Suprapubic skin (tissue), 4 donors: Measurements from ENCODE around the gene GPR85. TPM values are rescaled to one million over a fixed set of nuclear protein-coding genes. Genes with fewer than 3 reads are reported as not detected.

Experiments used
- DNase-seq, 2 donors: peaks; one replicate each; pipeline ENCODE4 v3.0.0-alpha.2; 2019; ENCODE audit warnings: low spot score in 2 of 2
- H3K27ac ChIP-seq: fragments of 200-600 bp; sonication (generic); one replicate; pipeline ENCODE4 v1.5.1; 2019
- H3K27me3 ChIP-seq: fragments of 200-600 bp; sonication (generic); one replicate; pipeline ENCODE4 v1.5.1; 2019
- H3K36me3 ChIP-seq: fragments of 200-600 bp; sonication (generic); one replicate; pipeline ENCODE4 v1.5.1; 2019
- H3K4me1 ChIP-seq: fragments of 200-600 bp; sonication (generic); one replicate; pipeline ENCODE4 v1.5.1; 2019
- H3K4me3 ChIP-seq: fragments of 200-600 bp; sonication (generic); one replicate; pipeline ENCODE4 v1.5.1; 2019; ENCODE audit warnings: mild to moderate bottlenecking
- H3K9me3 ChIP-seq: fragments of 200-600 bp; sonication (generic); one replicate; pipeline ENCODE4 v1.5.1; 2019
- CTCF ChIP-seq, 2 donors: fragments of 200-600 bp in 1 of 2; fragments of 450-650 bp in 1 of 2; sonication (generic) in 1 of 2; IDR thresholded peaks; one replicate each; pipeline ENCODE4 v1.5.1; 2016 to 2019; ENCODE audit warnings: antibody characterized with exemption in 2 of 2, mild to moderate bottlenecking in 1 of 2, moderate library complexity in 1 of 2
- EP300 ChIP-seq: sonication (generic); formaldehyde crosslinking; IDR thresholded peaks from one replicate; pipeline ENCODE4 v1.6.1; 2017; ENCODE audit warnings: antibody characterized with exemption
- POLR2A ChIP-seq, 2 donors: fragments of 450-650 bp; IDR thresholded peaks; one replicate each; pipeline ENCODE4 v1.6.1; 2017; ENCODE audit warnings: antibody characterized with exemption in 2 of 2, mild to moderate bottlenecking in 2 of 2, moderate library complexity in 2 of 2
- POLR2AphosphoS5 ChIP-seq, 3 donors: sonication (generic); formaldehyde crosslinking; IDR thresholded peaks; one replicate each; pipeline ENCODE4 v1.6.1; 2017; ENCODE audit warnings: antibody characterized with exemption in 3 of 3
- WGBS: methylation state at CpG from one replicate; pipeline ENCODE4 v1.1.5; 2018; 5-methylcytosine and 5-hydroxymethylcytosine counted together
- total RNA-seq, 4 donors: library from RNA; depleted of rRNA; stranded (reverse); fragments of >200 nt; gene quantifications; one replicate each; pipeline ENCODE4 v1.1.0, GENCODE V29; 2016

The GPR85 gene
- total RNA-seq, 4 donors from 2014 or later: 0.13 to 0.40 (median 0.17) TPM; not detected in 1

- no peak overlapping the region for H3K4me3 ChIP-seq
- no peak for DNase-seq
- no peaks in the 10 kb centered on the region for H3K9me3 ChIP-seq
- H3K27me3 ChIP-seq: no peaks in the 10 kb centered on the region
- 67% methylated on average over 1 of the region's 1 CpG for WGBS
- no peak overlapping the region for H3K27ac ChIP-seq
- TF ChIP-seq POLR2AphosphoS5 (IDR thresholded peaks at IDR 0.05) (no peak), POLR2A (IDR thresholded peaks at IDR 0.05) (no peak), EP300 (no peak), CTCF (IDR thresholded peaks at IDR 0.05) (no peak)
- peaks cover 16% of the 10 kb centered on the region for H3K4me1 ChIP-seq
- no peaks in the 10 kb centered on the region for H3K36me3 ChIP-seq
Measured at GRCh38 chr7:113083132-113083815, 3.4 kb downstream of the GPR85 start.

GRCh38 chr7:113078331-113078730 lies 8.3 kb downstream of the GPR85 start:
- Histone ChIP-seq H3K9me3 (no peaks in the 10 kb centered on the region), H3K4me3 (no peak overlapping the region), H3K36me3 (no peaks in the 10 kb centered on the region), H3K27ac (no peak overlapping the region), H3K4me1 (no peaks in the 10 kb centered on the region), H3K27me3 (no peaks in the 10 kb centered on the region)
- no peak for DNase-seq
- 56% methylated on average over 2 of the region's 2 CpGs for WGBS
- TF ChIP-seq EP300 (no peak), POLR2AphosphoS5 (IDR thresholded peaks at IDR 0.05) (no peak), POLR2A (IDR thresholded peaks at IDR 0.05) (no peak), CTCF (IDR thresholded peaks at IDR 0.05) (no peak)

- no peak for DNase-seq
- H3K4me3 ChIP-seq: no peak overlapping the region
- H3K27me3 ChIP-seq: no peaks in the 10 kb centered on the region
- WGBS: 84% methylated on average over 3 of the region's 3 CpGs
- H3K36me3 ChIP-seq: no peaks in the 10 kb centered on the region
- H3K4me1 ChIP-seq: no peaks in the 10 kb centered on the region
- TF ChIP-seq POLR2A (IDR thresholded peaks at IDR 0.05) (no peak), POLR2AphosphoS5 (IDR thresholded peaks at IDR 0.05) (no peak), EP300 (no peak), CTCF (IDR thresholded peaks at IDR 0.05) (no peak)
- no peak overlapping the region for H3K27ac ChIP-seq
- H3K9me3 ChIP-seq: no peaks in the 10 kb centered on the region
Measured at GRCh38 chr7:113076703-113077102, 9.9 kb downstream of the GPR85 start.

GRCh38 chr7:113071465-113071864 lies 15.2 kb downstream of the GPR85 start:
- WGBS: 11% methylated on average over 1 of the region's 1 CpG

GRCh38 chr7:113062499-113062898 lies 24.1 kb downstream of the GPR85 start:
- Histone ChIP-seq H3K27ac (no peak overlapping the region), H3K4me3 (no peak overlapping the region), H3K36me3 (no peaks in the 10 kb centered on the region), H3K4me1 (no peaks in the 10 kb centered on the region), H3K27me3 (no peaks in the 10 kb centered on the region), H3K9me3 (no peaks in the 10 kb centered on the region)
- no peak for TF ChIP-seq CTCF (IDR thresholded peaks at IDR 0.05)
- TF ChIP-seq POLR2A (IDR thresholded peaks at IDR 0.05): no peak
- TF ChIP-seq EP300: no peak
- TF ChIP-seq POLR2AphosphoS5 (IDR thresholded peaks at IDR 0.05): no peak
- WGBS: 67% methylated on average over 2 of the region's 2 CpGs
- DNase-seq: no peak

More at GRCh38 chr7:113071465-113071864, 15.2 kb downstream of the GPR85 start:
- no peak for TF ChIP-seq CTCF (IDR thresholded peaks at IDR 0.05)
- no peak for TF ChIP-seq EP300
- TF ChIP-seq POLR2A (IDR thresholded peaks at IDR 0.05): no peak
- no peak for TF ChIP-seq POLR2AphosphoS5 (IDR thresholded peaks at IDR 0.05)
- no peak for DNase-seq
- H3K4me1 ChIP-seq: no peaks in the 10 kb centered on the region
- H3K27me3 ChIP-seq: no peaks in the 10 kb centered on the region
- no peaks in the 10 kb centered on the region for H3K9me3 ChIP-seq
- H3K36me3 ChIP-seq: no peaks in the 10 kb centered on the region
- H3K27ac ChIP-seq: no peak overlapping the region
- no peak overlapping the region for H3K4me3 ChIP-seq
